Parathyroid adenoma (tissue), 2 donors: ENCODE results near the gene BYSL.

Experiments
- H2AFZ ChIP-seq: fragments of 300-600 bp; sonication (generic); one replicate; pipeline ENCODE4 v1.7.0; 2017; ENCODE audit warnings: antibody characterized with exemption, mild to moderate bottlenecking
- H3K27ac ChIP-seq: fragments of 300-600 bp; sonication (generic); one replicate; pipeline ENCODE4 v1.7.0; 2017
- H3K27me3 ChIP-seq: fragments of 300-600 bp; sonication (generic); one replicate; pipeline ENCODE4 v1.7.0; 2017; ENCODE audit warnings: low read length; ENCODE audit not compliant: control insufficient read depth, insufficient read depth
- H3K36me3 ChIP-seq: fragments of 300-600 bp; sonication (generic); one replicate; pipeline ENCODE4 v1.7.0; 2017; ENCODE audit warnings: low read length; ENCODE audit not compliant: control insufficient read depth, insufficient read depth
- H3K4me1 ChIP-seq: fragments of 300-600 bp; sonication (generic); one replicate; pipeline ENCODE4 v1.7.0; 2017; ENCODE audit warnings: control low read depth
- H3K4me2 ChIP-seq: fragments of 300-600 bp; sonication (generic); one replicate; pipeline ENCODE4 v1.7.0; 2017; ENCODE audit warnings: low read length
- H3K4me3 ChIP-seq: fragments of 300-600 bp; sonication (generic); one replicate; pipeline ENCODE4 v1.7.0; 2017; ENCODE audit warnings: low read depth, low read length
- H3K79me2 ChIP-seq: fragments of 300-600 bp; sonication (generic); one replicate; pipeline ENCODE4 v1.7.0; 2017; ENCODE audit warnings: control low read depth
- H3K9ac ChIP-seq: fragments of 300-600 bp; sonication (generic); one replicate; pipeline ENCODE4 v1.7.0; 2017; ENCODE audit warnings: mild to moderate bottlenecking
- H3K9me3 ChIP-seq: fragments of 300-600 bp; sonication (generic); one replicate; pipeline ENCODE4 v1.7.0; 2017; ENCODE audit warnings: low read length; ENCODE audit not compliant: control insufficient read depth
- TF ChIP-seq, protein P1 (sequence below): fragments of 300-600 bp; sonication (generic); IDR thresholded peaks from one replicate; pipeline ENCODE4 v1.7.0; 2017; ENCODE audit warnings: antibody characterized with exemption, mild to moderate bottlenecking
- donor health status: primary hyperparathyroidism.

BYSL gene

GRCh38 chr6:41958022-41958856 is 36.9 kb downstream of the BYSL start:
- Histone ChIP-seq H3K9ac (no peak overlapping the region), H3K36me3 (no peaks in the 10 kb centered on the region), H2AFZ (no peak overlapping the region), H3K4me3 (no peak overlapping the region), H3K9me3 (no peaks in the 10 kb centered on the region), H3K27ac (no peak overlapping the region), H3K4me1 (no peaks in the 10 kb centered on the region), H3K27me3 (no peaks in the 10 kb centered on the region), H3K4me2 (no peak overlapping the region), H3K79me2 (no peaks in the 10 kb centered on the region)
- TF ChIP-seq, protein P1, sequence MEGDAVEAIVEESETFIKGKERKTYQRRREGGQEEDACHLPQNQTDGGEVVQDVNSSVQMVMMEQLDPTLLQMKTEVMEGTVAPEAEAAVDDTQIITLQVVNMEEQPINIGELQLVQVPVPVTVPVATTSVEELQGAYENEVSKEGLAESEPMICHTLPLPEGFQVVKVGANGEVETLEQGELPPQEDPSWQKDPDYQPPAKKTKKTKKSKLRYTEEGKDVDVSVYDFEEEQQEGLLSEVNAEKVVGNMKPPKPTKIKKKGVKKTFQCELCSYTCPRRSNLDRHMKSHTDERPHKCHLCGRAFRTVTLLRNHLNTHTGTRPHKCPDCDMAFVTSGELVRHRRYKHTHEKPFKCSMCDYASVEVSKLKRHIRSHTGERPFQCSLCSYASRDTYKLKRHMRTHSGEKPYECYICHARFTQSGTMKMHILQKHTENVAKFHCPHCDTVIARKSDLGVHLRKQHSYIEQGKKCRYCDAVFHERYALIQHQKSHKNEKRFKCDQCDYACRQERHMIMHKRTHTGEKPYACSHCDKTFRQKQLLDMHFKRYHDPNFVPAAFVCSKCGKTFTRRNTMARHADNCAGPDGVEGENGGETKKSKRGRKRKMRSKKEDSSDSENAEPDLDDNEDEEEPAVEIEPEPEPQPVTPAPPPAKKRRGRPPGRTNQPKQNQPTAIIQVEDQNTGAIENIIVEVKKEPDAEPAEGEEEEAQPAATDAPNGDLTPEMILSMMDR: no peak

DNA sequence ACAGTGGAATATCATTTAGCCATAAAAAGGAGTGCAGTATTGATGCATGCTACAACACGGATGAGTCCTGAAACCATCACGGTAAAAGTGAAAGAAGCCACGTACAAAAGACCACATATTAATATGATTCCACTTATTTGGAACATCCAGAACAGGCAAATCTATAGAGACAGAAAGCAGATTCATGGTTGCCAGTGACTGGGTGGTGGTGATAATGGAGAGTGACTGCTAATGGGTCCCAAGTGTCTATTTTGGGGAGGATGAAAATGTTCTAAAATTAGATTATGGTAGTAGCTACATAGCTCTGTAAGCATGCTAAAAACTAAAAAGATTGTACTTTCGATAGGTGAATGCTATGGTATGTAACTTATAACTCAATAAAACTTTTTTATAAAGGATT is 38.7 kb downstream of the BYSL start:
- Histone ChIP-seq H3K36me3 (no peaks in the 10 kb centered on the region), H3K79me2 (no peaks in the 10 kb centered on the region), H3K9me3 (no peaks in the 10 kb centered on the region), H3K27ac (no peak overlapping the region), H3K4me3 (no peak overlapping the region), H3K27me3 (no peaks in the 10 kb centered on the region), H2AFZ (no peak overlapping the region), H3K4me2 (no peak overlapping the region), H3K9ac (no peak overlapping the region), H3K4me1 (no peaks in the 10 kb centered on the region)
- TF ChIP-seq, protein P1: no peak

DNA sequence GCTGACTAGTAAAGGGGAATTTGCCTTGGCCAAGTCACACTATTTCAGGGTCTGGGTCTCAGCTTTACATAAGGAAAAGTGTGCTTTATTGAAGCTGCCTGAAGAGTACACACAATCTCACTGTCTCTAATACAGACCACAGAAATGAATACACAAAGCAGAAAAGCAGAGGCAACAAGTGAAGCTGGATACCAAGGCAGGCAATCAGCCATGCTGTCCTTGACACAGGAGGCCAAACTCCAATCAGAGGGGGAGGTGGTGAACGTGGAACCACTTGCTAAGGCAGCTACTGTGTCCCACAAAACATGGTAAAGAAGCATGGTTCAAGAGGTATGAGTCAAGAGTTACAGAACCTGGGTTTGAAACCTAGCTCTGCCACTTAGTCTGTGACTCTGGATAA is 42.1 kb downstream of the BYSL start:
- H3K9ac ChIP-seq: no peak overlapping the region
- H2AFZ ChIP-seq: no peak overlapping the region
- TF ChIP-seq, protein P1: no peak
- no peaks in the 10 kb centered on the region for H3K79me2 ChIP-seq
- no peak overlapping the region for H3K4me2 ChIP-seq
- H3K4me3 ChIP-seq: no peak overlapping the region
- no peaks in the 10 kb centered on the region for H3K36me3 ChIP-seq
- no peak overlapping the region for H3K27ac ChIP-seq
- no peaks in the 10 kb centered on the region for H3K27me3 ChIP-seq
- no peaks in the 10 kb centered on the region for H3K9me3 ChIP-seq
- H3K4me1 ChIP-seq: peaks cover 3% of the 10 kb centered on the region

DNA sequence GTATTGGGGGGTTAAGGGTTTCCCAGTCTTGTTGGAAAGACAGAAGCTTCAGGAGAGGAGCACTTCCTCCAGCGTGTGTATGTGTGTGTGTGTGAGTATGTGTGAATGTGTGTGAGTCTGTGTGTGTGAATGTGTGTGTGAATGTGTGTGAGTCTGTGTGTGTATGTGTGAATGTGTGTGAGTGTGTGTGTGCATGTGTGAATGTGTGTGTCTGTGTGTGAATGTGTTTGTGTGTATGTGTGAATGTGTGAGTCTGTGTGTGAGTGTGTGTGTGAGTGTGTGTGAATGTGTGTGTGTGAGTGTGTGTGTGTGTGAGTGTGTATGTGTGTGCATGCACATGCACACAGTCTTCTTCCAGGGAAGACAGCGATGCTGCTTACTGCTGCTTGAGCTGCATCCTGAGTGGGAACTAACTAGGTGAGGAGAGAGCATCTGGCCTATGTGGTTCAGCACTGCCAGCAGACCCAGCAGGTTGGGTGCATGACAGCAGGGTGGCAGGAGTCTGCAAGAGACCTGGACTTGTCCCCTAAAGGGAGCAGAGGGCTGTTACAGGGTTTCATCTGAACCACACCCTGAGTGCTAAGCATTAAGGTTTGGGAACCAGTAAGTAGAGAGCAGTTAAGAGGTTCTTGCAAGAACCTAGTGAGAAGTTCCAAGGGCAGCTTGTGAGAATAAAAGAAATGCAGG is 43.0 kb downstream of the BYSL start:
- no peak overlapping the region for H3K9ac ChIP-seq
- no peak overlapping the region for H2AFZ ChIP-seq
- H3K27ac ChIP-seq: no peak overlapping the region
- peaks cover 3% of the 10 kb centered on the region for H3K4me1 ChIP-seq
- no peaks in the 10 kb centered on the region for H3K9me3 ChIP-seq
- no peak overlapping the region for H3K4me3 ChIP-seq
- no peaks in the 10 kb centered on the region for H3K36me3 ChIP-seq
- H3K27me3 ChIP-seq: no peaks in the 10 kb centered on the region
- TF ChIP-seq, protein P1: no peak
- no peaks in the 10 kb centered on the region for H3K79me2 ChIP-seq
- H3K4me2 ChIP-seq: no peak overlapping the region
